ENCODE measurements around the gene PLA2G4C.

Gene PLA2G4C, protein sequence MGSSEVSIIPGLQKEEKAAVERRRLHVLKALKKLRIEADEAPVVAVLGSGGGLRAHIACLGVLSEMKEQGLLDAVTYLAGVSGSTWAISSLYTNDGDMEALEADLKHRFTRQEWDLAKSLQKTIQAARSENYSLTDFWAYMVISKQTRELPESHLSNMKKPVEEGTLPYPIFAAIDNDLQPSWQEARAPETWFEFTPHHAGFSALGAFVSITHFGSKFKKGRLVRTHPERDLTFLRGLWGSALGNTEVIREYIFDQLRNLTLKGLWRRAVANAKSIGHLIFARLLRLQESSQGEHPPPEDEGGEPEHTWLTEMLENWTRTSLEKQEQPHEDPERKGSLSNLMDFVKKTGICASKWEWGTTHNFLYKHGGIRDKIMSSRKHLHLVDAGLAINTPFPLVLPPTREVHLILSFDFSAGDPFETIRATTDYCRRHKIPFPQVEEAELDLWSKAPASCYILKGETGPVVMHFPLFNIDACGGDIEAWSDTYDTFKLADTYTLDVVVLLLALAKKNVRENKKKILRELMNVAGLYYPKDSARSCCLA

DNA sequence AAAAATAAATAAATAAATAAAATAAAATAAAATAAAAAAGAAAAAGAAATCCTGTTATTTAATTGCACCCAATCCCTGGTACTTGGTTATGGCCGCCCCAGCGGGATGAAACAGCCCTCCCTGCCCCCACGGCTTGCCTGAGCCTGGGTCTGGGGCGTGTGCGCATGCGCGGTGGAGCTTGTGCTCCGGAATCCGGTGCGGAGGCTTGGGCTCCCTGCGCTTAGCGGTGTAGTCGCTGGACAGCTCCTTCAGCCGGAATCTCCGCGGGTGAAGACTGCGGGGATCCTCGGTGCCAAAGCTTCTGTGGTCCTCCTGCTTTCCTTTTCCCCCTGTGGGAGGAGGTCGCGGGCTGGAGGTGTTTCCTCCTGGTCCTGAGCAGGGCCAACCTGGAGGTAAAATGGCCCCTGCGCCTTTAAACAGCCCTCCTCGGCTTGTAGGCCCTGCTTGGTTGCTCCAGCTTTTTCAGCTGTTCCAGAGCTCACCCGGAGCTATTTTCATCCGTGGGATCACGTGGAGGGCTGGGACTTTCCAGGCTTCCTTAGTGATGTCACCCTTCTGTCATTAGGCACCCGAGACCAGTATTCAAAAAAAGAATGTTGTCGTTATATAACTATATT lies at the start of gene PLA2G4C:
Gene PLA2G4C, minus strand, starts transcription at position 468 of the 617 bp plus-strand sequence. CDS start 4,288 bp downstream, outside the sequence.
- DNase-seq (ENCODE audit: low read depth in 2 of 2, low spot score in 1 of 2): peak; percentile 53 to 64

DNA sequence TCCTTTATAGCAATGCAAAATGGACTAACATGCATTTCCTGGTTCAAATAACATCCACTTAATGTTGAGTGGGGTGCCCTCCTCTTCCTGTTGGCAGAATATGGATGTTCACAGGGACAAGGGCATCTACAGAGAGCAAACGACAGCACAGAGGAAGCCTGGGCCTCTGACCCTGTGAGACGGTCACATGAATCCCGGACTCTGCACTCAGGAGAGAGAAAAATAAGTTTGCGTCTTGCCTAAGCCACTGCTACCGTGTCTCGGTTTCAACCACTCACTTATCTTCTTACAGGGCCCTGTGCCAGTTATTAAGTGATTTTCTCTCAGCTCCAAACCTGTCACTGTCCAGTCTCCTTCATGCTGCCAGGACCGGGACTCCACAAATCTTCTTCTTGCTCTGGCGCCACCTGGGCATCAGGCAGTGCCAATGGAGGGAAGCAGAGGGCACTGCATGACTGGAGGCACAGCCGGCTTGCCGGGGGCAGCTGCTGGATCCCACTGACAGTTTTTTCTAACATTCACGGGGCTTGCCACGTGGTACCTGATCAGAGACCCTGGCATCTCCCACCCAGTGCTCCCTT lies 47.7 kb upstream of the PLA2G4C start:
- DNase-seq (ENCODE audit: low read depth in 2 of 2, low spot score in 1 of 2): no peak

DNA sequence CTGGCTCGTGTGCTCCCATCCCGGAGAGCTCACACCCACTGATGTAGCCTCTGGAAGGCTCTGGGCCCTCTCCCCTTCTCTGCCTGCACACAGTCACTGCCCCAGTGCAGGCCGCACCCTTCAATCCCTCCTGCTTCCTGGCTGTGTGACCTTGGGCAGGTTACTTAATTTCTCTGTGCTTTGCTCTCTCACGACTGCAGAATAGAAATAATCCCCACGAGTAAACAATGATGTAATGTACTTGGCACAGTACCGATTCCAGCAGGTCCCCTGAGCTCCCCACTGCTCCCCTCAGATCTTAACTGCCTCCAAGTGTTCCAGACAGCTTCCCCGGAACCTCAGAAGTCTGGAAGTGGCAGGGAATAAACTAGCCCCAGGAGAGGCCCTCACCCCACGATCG lies 43.4 kb upstream of the PLA2G4C start:
- no peak for DNase-seq (ENCODE audit: low read depth in 2 of 2, low spot score in 1 of 2)

DNA sequence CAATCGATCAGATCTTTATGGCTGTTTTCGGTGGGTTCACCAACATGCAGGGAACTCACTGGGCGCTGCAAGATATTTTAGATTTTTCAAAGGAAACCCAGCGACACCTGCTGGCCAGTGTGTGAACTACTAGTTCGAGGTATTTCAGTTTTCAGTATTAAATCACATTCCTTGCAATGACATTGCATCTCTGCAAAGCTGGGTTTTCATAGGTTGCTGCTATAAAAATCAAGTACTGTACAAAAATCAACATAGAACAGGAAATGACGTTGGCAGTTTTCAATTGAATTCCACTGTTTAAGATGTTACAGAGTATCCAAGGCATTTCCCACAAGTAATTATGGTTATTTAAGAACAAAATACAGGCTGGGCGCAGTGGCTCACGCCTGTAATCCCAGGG lies 41.9 kb upstream of the PLA2G4C start:
- peak; percentile 43 to 54 for DNase-seq (ENCODE audit: low read depth in 2 of 2, low spot score in 1 of 2)

DNA sequence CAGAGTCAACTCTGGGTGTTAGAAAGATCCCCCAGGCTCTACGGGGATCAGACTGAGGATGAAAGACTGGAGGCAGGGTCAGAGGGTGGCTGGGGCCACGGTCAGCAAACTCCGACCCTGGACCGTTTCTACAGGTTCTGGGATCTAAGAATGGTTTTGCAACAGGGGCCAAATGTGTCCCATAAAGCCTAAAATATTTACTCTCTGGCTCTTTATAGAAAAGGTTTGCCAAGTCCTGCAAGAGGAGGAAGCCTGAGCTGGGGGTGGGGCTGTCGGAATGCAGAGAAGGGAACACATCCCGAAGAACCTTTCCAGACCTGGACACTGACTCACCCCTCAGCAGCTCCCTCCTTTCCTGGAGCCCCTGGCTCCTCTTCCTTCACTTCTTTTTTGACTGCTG lies 38.8 kb upstream of the PLA2G4C start:
- DNase-seq (ENCODE audit: low read depth in 2 of 2, low spot score in 1 of 2): no peak

DNA sequence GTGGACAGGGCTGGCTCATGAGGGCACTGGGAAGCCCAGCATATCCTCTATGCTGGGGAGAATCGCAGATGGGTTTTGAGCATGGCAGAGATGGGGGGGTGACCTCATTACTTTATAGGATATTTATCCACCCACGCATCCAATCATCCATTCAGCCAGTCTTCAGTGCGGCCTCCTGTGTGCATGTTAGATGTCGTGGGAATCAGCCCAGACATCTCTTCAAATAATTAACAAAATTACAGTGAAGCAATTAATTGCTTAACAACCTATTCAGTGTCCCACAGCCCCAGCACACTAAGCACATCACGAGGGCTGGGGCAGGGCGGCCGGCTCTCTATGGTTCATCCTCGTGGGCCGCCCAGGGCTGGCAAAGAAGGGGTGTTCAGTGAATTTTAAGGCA lies 38.0 kb upstream of the PLA2G4C start:
- no peak for DNase-seq (ENCODE audit: low read depth in 2 of 2, low spot score in 1 of 2)

DNA sequence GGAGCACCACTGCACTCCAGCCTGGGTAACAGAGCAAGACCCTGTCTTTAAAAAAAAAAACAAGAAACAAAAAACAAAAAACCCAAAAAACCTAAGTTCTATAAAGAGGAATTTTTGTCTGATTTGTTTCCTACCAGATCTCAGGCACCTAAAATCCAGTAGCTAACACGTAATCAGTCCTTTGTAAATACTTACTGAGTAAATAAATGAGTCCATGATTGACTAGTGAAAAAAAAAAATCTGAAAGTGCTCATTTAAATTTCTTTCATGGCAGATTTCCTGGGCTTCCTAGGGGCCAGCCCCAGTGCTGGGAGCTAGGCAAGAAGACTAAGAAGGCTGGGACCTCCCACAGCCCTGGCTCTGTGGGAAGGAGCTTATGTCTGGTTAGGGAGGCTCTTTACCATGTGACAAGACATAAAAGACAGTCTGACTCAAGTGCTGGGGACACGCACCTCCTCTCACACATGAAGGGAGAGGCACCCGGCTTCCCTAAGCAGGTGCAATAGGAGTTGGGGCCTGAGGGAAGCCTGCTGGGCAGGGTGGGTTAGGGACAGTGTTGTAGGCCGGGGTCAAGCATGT lies 37.1 kb upstream of the PLA2G4C start:
- DNase-seq (ENCODE audit: low read depth in 2 of 2, low spot score in 1 of 2): no peak

DNA sequence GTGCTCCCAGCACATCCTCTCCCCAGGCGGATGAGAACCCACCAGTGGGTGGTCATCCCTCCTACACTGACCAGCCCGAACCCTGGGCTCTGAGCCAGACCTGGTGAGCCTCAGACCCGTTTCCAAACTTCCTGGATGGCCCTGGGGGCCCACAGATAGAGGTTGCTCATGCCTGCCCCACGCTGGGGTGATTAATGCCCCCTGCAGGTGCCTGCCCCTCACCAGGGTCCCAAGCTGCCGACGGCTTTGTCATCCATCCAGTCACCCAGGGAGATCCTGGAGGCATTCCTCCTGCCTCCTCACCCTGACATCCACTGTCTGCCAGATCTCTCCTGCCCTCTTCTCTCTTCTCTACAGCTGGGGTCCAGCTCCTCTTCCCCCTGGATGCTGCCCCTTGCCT lies 28.4 kb upstream of the PLA2G4C start:
- DNase-seq (ENCODE audit: low read depth in 2 of 2, low spot score in 1 of 2): no peak

DNA sequence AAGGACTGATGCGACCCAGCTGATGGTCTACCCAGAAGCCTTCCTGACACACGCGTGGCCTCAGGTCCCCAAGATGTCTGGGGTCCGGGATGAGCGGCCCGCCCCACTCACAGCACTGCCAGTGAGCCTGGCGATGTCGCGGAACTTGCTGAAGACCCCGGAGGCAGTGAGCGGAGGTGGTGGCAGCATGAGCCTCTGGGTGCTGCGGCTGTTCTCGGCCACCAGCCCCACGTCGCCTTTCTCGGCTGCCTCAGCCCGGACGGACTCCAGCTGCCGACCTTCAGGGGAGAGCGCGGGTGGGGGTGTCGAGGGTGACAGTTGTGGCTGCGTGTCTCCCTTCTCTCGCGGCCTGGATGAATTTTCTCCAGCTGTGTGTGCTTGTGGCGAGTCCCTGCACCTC lies 26.8 kb upstream of the PLA2G4C start:
- DNase-seq (ENCODE audit: low read depth in 2 of 2, low spot score in 1 of 2): no peak

DNA sequence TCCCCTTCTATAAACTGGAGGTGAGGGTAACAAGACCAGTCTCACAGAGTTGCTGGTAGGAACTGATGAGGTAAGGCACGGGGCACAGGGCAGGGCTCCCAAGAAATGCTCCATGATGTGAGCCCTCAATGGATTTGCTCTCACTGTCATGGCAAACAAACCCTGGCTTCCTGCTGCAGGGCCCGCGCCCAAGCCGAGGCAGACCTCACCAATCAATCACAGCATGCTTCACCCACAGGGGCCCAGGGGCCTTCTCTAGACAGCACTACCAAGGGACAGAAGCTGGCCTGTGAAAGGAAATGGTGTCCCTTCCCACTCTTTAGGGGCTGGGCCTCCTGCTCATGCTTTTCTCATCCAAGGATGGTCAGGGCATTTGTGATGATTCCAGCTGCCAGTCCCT lies 25.9 kb upstream of the PLA2G4C start:
- DNase-seq (ENCODE audit: low read depth in 2 of 2, low spot score in 1 of 2): no peak

DNA sequence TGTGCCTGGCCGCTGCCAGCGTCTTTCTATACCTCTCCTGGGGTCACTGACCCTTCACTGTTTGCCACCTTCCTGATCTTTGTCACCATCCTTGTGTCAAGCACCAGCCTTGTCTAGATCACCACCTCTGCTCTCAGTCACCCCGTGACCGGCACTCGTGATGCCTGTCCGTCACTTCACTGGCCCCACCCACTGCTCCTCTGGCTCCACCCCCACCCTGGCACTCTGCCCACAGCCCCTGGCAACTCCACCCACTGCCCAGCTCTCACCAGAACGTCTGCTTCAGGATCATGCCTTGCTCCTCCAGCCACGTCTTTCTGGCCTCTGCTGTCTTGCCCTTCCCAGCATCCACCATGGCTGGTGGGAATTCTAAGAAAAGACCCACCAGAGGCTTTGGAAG lies 24.8 kb upstream of the PLA2G4C start:
- no peak for DNase-seq (ENCODE audit: low read depth in 2 of 2, low spot score in 1 of 2)

DNA sequence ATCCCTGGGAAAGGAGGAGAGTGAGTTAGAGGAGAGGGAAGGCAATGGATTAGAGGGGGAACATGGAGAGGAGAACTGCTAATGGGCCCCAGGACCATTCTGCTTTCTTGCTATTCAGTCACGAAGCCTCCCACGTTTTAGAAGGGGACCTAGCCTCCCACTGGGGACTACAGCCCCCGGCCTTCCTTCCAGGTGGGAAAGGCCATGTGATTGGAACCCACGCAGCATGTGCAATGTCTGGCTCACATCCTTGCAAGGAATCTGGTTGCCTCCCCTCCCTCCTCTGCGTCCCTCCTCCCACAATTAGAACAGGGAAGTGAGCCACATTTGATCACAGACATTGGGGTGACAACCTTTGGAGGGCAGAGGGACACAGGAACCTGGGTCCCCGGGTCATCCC lies 22.5 kb upstream of the PLA2G4C start:
- DNase-seq (ENCODE audit: low read depth in 2 of 2, low spot score in 1 of 2): no peak

DNA sequence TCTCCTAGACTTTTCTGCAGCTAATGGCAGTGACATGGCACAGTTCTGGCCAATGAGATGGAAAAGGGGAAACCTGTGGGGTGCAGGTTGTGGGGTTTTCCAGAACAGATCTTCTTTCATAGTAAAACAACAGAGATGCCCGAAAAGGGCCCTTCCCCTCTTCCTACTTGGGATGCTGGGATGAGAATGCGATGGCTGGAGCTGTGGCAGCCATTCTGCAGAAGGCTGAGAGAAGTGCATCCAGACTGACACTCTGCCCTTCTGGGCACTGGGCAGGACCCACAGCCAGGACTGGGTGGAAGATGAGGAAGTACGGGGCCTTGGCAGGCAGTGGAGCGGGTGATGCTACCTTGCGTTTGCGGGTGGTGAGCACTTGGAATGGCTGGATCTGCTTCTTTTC lies 16.9 kb upstream of the PLA2G4C start:
- no peak for DNase-seq (ENCODE audit: low read depth in 2 of 2, low spot score in 1 of 2)

DNA sequence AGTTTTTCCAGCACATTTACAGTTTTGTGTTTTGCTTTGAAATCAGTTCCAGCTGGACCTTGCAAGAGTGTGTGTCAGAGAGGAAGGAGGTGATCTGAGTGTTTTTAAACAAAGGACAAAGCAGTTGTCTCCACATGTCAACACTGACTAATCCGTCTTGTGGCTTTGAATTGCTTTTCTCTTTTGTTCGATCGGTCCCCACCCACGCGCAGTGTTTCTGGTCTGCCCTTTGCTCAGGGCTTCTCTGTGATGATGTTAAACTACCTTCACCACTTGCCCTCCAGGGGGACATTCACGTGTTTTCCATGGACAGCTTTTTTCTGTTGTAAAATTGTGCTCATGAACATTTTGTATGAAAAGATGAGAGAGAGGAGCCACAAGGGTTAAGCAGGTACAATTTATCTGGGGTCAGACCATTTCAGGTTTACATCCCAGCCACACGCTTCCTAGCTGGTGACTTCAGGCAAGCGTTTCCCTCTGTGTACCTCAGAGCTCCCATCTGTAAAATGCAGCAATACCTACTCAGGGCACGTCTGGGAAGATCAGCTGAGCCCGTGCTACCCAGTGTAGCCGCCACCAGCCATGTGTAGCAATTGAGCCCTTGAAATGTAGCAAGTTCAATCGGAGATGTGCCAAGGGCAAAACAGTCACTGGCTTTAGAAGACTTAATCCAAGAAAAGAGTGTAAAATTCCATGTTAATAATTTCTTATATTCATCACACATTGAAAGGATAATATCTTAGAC lies 13.5 kb upstream of the PLA2G4C start:
- no peak for DNase-seq (ENCODE audit: low read depth in 2 of 2, low spot score in 1 of 2)

DNA sequence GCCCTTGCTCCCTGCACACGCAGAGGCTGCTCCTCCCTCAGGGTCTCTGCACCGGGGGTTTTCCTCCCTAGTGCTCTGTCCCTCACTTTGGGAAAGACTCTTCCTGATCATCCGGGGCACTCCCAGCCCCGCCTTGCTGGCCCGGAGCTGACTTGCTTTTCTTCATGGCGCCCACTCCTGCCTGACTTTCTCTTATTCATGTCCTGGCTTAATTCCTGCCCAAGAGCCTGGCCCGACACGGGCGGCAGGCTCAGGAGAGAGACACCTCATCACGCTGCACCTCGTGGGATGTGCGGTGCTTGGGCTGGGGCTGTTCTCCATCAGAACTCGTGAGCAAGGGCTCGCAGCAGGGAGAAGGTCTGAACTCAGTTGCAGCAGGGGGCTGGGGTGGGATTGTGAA lies 11.8 kb upstream of the PLA2G4C start:
- DNase-seq (ENCODE audit: low read depth in 2 of 2, low spot score in 1 of 2): no peak

DNA sequence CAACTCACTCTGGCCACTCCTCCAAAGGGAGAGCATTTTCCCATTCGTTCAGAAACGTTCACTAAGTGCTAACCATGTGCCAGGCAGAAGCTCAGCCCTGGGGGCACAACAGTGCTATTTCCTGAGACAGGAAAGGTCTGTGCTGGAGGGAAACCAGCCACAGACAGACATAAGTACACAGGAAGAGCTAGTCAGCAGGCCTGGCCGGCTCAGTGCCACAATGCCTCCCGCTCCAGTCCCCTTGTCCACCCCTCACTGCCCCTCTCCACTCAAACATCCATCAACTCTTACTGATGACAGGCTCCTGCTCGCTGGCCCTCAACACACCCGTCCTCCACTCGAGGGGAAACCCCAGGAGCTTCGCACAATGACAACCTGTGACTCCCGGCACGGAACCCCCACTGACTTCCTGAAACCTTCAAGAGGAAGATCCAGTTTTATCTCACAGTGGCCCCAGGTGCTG lies 11.3 kb upstream of the PLA2G4C start:
- DNase-seq (ENCODE audit: low read depth in 2 of 2, low spot score in 1 of 2): no peak

DNA sequence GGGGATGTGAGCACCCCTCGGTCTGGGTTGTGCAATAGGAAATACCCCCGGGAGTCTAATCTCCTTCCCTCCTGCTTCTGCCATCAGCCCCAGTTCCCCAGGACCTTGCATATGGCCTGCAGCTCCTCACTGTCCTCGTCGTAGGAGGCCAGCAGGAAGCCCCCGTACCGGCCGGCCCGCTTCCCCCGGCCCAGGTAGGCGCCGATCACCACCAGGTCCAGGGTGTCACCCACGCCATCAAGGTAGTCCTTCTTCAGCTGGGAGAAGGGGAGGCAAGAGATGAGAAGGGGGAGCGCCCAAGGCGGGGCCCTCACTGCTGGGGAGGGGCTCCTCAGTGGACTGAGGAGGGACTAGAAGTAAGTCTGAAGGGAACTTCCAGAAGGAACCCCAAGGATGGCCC lies 10.4 kb upstream of the PLA2G4C start:
- no peak for DNase-seq (ENCODE audit: low read depth in 2 of 2, low spot score in 1 of 2)

DNA sequence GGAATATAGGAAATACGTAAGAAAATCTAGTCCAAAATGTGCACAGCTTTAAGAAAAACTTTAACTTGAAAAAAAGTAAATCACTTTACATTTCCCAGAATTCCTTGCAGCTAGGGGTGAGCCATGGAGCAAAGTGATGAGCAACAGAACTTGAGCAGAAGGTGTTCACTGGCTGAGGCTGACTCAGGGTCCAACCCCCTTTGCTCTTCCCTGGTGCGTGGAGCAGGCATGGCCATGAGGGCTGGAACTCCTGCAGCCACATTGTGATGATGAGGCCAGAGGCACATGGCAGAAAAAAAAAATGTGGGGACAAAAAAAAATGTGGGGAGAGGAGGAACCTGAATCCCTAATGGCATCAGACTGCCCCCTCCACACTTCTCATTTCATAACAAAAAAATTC lies 9.9 kb upstream of the PLA2G4C start:
- no peak for DNase-seq (ENCODE audit: low read depth in 2 of 2, low spot score in 1 of 2)

DNA sequence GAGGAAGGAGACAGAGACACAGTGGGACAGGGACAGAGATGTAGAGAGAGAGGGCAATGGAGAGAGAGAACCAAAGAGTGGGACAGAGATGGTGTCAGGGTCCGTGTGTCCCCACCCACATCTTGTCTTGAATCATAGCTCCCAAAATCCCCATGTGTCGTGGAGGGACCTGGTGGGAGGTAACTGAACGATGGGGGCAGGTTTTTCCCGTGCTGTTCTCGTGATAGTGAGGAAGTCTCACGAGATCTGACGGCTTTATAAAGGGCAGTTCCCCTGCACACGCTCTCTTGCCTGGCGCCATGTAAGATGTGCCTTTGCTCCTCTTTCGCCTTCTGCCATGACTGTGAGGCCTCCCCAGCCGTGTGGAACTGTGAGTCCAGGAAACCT lies 7.5 kb upstream of the PLA2G4C start:
- DNase-seq (ENCODE audit: low read depth in 2 of 2, low spot score in 1 of 2): no peak

DNA sequence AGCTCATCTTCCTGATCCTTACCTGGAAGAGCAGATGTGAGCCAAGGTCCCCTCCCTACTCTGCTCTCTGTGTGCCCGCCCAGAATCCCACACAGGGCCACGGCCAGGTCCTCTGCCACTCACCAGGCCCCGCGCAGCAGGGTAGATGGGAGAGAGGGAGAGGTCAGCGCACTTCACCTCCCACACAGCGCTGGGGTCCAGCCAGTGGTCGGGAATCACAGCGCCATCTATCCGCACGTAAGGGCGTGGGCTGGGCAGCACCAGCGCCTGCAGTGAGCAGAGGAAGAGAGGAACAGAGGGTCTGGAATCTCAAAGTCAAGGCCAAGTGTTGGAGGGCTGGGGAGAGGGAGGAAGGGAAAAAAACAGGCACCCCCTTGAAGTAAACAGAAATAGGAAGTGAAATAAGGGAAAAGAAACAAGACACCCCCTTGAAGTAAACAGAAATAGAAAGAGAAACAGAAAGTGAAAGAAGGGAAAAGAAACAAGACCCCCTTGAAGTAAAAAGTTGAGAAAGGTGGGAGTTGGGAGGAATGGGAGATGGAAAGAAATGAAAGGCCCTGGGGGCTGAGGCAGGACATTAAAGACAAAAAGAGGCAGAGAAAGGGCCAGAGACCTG lies 7.0 kb upstream of the PLA2G4C start:
- no peak for DNase-seq (ENCODE audit: low read depth in 2 of 2, low spot score in 1 of 2)

All from stimulated activated CD8-positive, alpha-beta memory T cell treated with anti-CD3 and anti-CD28 coated beads, Interleukin-4, amount 100 ng/mL, for 4 hours (primary cell).